ENCODE measurements around the gene TFAP2C.

Gene TFAP2C

GRCh38 chr20:56610098-56610497, 19.0 kb upstream of the TFAP2C start:
- TF ChIP-seq POLR2AphosphoS5 (IDR thresholded peaks at IDR 0.05; ENCODE audit: low read depth, low read length) (no peak), REST (IDR thresholded peaks at IDR 0.05; ENCODE audit: insufficient read depth in 1 of 2, low read depth in 2 of 2, low read length in 2 of 2) (no peak), TAF1 (IDR thresholded peaks at IDR 0.05; ENCODE audit: borderline replicate concordance, insufficient read depth, low read length) (no peak), SIN3A (IDR thresholded peaks at IDR 0.05; ENCODE audit: borderline replicate concordance, insufficient read depth, low read length) (no peak), FOXP2 (optimal IDR thresholded peaks at IDR 0.05; ENCODE audit: borderline replicate concordance, extremely low read depth, extremely low read length, insufficient read depth) (no peak)

GRCh38 chr20:56614196-56614595, 14.9 kb upstream of the TFAP2C start:
- TF ChIP-seq POLR2AphosphoS5 (IDR thresholded peaks at IDR 0.05; ENCODE audit: low read depth, low read length), result no peak
- TF ChIP-seq TAF1 (IDR thresholded peaks at IDR 0.05; ENCODE audit: borderline replicate concordance, insufficient read depth, low read length), result no peak
- TF ChIP-seq REST (IDR thresholded peaks at IDR 0.05; ENCODE audit: insufficient read depth in 1 of 2, low read depth in 2 of 2, low read length in 2 of 2), result no peak
- TF ChIP-seq FOXP2 (optimal IDR thresholded peaks at IDR 0.05; ENCODE audit: borderline replicate concordance, extremely low read depth, extremely low read length, insufficient read depth), result no peak
- no peak for TF ChIP-seq SIN3A (IDR thresholded peaks at IDR 0.05; ENCODE audit: borderline replicate concordance, insufficient read depth, low read length)

GRCh38 chr20:56616716-56617115, 12.4 kb upstream of the TFAP2C start:
- TF ChIP-seq REST (IDR thresholded peaks at IDR 0.05; ENCODE audit: insufficient read depth in 1 of 2, low read depth in 2 of 2, low read length in 2 of 2), result no peak

GRCh38 chr20:56617489-56617888, 11.6 kb upstream of the TFAP2C start:
- TF ChIP-seq REST (IDR thresholded peaks at IDR 0.05; ENCODE audit: insufficient read depth in 1 of 2, low read depth in 2 of 2, low read length in 2 of 2), result no peak
- TF ChIP-seq FOXP2 (optimal IDR thresholded peaks at IDR 0.05; ENCODE audit: borderline replicate concordance, extremely low read depth, extremely low read length, insufficient read depth), result no peak
- no peak for TF ChIP-seq SIN3A (IDR thresholded peaks at IDR 0.05; ENCODE audit: borderline replicate concordance, insufficient read depth, low read length)
- TF ChIP-seq TAF1 (IDR thresholded peaks at IDR 0.05; ENCODE audit: borderline replicate concordance, insufficient read depth, low read length), result no peak
- no peak for TF ChIP-seq POLR2AphosphoS5 (IDR thresholded peaks at IDR 0.05; ENCODE audit: low read depth, low read length)

- TF ChIP-seq POLR2AphosphoS5 (IDR thresholded peaks at IDR 0.05; ENCODE audit: low read depth, low read length) (no peak), SIN3A (IDR thresholded peaks at IDR 0.05; ENCODE audit: borderline replicate concordance, insufficient read depth, low read length) (no peak), TAF1 (IDR thresholded peaks at IDR 0.05; ENCODE audit: borderline replicate concordance, insufficient read depth, low read length) (no peak), FOXP2 (optimal IDR thresholded peaks at IDR 0.05; ENCODE audit: borderline replicate concordance, extremely low read depth, extremely low read length, insufficient read depth) (no peak), REST (IDR thresholded peaks at IDR 0.05; ENCODE audit: insufficient read depth in 1 of 2, low read depth in 2 of 2, low read length in 2 of 2) (no peak)
Observed at GRCh38 chr20:56621730-56622129, 7.4 kb upstream of the TFAP2C start.

Data from PFSK-1 (cell line).